ENCODE measurements around the gene KDM4C.

DNA sequence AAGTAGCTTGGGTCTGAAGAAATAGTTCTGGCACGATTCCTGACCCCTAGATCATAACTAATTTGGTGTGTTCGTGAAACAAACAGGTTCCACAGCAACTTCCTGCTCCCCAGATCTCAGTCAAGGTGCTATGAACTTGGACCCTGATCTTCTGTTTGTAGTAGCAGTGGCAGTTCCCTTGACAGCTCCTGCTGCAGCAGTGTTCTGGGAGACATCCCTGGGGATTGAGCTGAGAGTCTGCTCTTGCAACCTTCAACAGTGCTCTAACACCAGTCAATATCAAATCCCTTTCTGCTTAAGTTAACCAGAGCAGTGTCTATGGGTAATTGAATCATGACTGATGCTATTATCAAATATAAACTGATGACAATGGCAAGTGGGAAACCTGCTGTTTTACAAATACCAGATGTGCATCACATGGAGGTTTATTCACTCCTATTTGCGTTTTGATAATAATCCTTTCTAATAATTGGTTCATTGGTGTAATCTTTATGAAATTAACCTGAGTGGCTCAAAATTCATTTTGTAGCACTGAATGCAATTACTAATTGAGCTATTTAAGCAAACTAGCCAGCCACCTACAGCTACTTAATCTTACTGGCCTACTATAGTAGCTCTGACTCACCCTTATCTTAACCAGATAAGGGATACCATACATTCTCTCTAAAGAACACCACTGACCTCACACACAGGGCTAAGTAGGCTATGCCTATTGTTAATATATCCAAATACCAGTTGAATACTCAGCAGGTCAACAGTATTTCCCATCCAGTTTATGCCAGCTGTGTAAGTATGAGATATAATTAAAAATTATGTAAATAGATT, 21.9 kb downstream of the KDM4C start:
- TF ChIP-seq, protein P1, sequence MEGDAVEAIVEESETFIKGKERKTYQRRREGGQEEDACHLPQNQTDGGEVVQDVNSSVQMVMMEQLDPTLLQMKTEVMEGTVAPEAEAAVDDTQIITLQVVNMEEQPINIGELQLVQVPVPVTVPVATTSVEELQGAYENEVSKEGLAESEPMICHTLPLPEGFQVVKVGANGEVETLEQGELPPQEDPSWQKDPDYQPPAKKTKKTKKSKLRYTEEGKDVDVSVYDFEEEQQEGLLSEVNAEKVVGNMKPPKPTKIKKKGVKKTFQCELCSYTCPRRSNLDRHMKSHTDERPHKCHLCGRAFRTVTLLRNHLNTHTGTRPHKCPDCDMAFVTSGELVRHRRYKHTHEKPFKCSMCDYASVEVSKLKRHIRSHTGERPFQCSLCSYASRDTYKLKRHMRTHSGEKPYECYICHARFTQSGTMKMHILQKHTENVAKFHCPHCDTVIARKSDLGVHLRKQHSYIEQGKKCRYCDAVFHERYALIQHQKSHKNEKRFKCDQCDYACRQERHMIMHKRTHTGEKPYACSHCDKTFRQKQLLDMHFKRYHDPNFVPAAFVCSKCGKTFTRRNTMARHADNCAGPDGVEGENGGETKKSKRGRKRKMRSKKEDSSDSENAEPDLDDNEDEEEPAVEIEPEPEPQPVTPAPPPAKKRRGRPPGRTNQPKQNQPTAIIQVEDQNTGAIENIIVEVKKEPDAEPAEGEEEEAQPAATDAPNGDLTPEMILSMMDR (conservative IDR thresholded peaks at IDR 0.05; ENCODE audit: low read depth, low read length) = no peak
- no peak for TF ChIP-seq EZH2 (IDR thresholded peaks at IDR 0.05; ENCODE audit: borderline replicate concordance, low read depth, low read length, poor library complexity, severe bottlenecking)
